Fibroblast of lung (primary cell): Measurements from ENCODE around the gene PDZD4.

Source experiments
- CTCF ChIP-seq, 2 donors: IDR thresholded peaks in 1 of 2; conservative IDR thresholded peaks in 1 of 2; 1 replicate in 1 of 2; 2 replicates in 1 of 2; pipeline ENCODE4 v1.5.1; 2011 to 2012; ENCODE audit warnings: low read length in 2 of 2, control low read depth in 1 of 2, inconsistent platforms in 1 of 2, low read depth in 1 of 2, mild to moderate bottlenecking in 1 of 2
- EZH2 ChIP-seq: IDR thresholded peaks from 2 replicates; pipeline ENCODE4 v1.5.1; 2012; ENCODE audit warnings: low read length, control low read depth, mild to moderate bottlenecking; ENCODE audit errors: missing control alignments

- no peak for TF ChIP-seq CTCF (conservative IDR thresholded peaks at IDR 0.05 in 1 of 2, IDR thresholded peaks at IDR 0.05 in 1 of 2; ENCODE audit: low read depth in 1 of 2, low read length in 2 of 2)
- TF ChIP-seq EZH2, result no peak
Measured at GRCh38 chrX:153829549-153829798, 870 bp downstream of the PDZD4 start.
